ENCODE data around the gene ADNP. TPM values are rescaled to one million over a fixed set of nuclear protein-coding genes. Genes with fewer than 3 reads are reported as not detected.

ADNP gene
- total and polyA plus RNA-seq, 2 of the 13 experiments (the other 11 are each of a cell fraction or from before 2014, with no cell fraction given) = 21.0 to 21.5 TPM

DNA sequence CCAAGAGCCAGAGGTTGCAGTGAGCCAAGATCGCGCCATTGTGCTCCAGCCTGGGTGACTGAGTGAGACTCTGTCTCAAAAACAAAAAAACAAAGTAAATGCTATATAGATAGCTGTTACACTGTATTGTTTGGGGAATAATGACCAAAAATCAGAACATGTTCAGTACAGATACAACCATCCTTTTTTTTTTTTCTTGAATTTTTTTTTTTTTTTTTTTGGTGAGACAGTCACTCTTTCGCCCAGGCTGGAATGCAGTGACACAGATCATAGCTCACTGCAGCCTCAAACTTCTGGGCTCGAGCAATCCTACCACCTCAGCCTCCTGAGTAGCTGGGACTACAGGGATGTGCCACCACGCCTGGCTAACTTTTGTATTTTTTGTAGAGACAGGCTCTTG is 72.7 kb downstream of the ADNP start:
- 85% methylated on average over 5 of the region's 5 CpGs for WGBS (ENCODE audit: low lambda C conversion rate)
- TF ChIP-seq, protein P1, sequence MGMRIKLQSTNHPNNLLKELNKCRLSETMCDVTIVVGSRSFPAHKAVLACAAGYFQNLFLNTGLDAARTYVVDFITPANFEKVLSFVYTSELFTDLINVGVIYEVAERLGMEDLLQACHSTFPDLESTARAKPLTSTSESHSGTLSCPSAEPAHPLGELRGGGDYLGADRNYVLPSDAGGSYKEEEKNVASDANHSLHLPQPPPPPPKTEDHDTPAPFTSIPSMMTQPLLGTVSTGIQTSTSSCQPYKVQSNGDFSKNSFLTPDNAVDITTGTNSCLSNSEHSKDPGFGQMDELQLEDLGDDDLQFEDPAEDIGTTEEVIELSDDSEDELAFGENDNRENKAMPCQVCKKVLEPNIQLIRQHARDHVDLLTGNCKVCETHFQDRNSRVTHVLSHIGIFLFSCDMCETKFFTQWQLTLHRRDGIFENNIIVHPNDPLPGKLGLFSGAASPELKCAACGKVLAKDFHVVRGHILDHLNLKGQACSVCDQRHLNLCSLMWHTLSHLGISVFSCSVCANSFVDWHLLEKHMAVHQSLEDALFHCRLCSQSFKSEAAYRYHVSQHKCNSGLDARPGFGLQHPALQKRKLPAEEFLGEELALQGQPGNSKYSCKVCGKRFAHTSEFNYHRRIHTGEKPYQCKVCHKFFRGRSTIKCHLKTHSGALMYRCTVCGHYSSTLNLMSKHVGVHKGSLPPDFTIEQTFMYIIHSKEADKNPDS (CRISPR knock-in tag; IDR thresholded peaks at IDR 0.05) = no peak
- TF ChIP-seq, protein P2, sequence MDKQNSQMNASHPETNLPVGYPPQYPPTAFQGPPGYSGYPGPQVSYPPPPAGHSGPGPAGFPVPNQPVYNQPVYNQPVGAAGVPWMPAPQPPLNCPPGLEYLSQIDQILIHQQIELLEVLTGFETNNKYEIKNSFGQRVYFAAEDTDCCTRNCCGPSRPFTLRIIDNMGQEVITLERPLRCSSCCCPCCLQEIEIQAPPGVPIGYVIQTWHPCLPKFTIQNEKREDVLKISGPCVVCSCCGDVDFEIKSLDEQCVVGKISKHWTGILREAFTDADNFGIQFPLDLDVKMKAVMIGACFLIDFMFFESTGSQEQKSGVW (CRISPR knock-in tag; IDR thresholded peaks at IDR 0.05; ENCODE audit: borderline replicate concordance) = no peak
- TF ChIP-seq, protein P3, sequence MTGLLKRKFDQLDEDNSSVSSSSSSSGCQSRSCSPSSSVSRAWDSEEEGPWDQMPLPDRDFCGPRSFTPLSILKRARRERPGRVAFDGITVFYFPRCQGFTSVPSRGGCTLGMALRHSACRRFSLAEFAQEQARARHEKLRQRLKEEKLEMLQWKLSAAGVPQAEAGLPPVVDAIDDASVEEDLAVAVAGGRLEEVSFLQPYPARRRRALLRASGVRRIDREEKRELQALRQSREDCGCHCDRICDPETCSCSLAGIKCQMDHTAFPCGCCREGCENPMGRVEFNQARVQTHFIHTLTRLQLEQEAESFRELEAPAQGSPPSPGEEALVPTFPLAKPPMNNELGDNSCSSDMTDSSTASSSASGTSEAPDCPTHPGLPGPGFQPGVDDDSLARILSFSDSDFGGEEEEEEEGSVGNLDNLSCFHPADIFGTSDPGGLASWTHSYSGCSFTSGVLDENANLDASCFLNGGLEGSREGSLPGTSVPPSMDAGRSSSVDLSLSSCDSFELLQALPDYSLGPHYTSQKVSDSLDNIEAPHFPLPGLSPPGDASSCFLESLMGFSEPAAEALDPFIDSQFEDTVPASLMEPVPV (CRISPR knock-in tag; IDR thresholded peaks at IDR 0.05) = no peak
- TF ChIP-seq, protein P4, sequence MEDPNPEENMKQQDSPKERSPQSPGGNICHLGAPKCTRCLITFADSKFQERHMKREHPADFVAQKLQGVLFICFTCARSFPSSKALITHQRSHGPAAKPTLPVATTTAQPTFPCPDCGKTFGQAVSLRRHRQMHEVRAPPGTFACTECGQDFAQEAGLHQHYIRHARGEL (CRISPR knock-in tag; IDR thresholded peaks at IDR 0.05) = no peak
- no peak for TF ChIP-seq ZNF292 (CRISPR knock-in tag; IDR thresholded peaks at IDR 0.05; ENCODE audit: borderline replicate concordance, low read depth)
- no peak for TF ChIP-seq ZBTB7A (CRISPR knock-in tag; IDR thresholded peaks at IDR 0.05)
- TF ChIP-seq ZNF572 (CRISPR knock-in tag; IDR thresholded peaks at IDR 0.05) = no peak
- TF ChIP-seq, protein P5, sequence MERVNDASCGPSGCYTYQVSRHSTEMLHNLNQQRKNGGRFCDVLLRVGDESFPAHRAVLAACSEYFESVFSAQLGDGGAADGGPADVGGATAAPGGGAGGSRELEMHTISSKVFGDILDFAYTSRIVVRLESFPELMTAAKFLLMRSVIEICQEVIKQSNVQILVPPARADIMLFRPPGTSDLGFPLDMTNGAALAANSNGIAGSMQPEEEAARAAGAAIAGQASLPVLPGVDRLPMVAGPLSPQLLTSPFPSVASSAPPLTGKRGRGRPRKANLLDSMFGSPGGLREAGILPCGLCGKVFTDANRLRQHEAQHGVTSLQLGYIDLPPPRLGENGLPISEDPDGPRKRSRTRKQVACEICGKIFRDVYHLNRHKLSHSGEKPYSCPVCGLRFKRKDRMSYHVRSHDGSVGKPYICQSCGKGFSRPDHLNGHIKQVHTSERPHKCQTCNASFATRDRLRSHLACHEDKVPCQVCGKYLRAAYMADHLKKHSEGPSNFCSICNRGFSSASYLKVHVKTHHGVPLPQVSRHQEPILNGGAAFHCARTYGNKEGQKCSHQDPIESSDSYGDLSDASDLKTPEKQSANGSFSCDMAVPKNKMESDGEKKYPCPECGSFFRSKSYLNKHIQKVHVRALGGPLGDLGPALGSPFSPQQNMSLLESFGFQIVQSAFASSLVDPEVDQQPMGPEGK (CRISPR knock-in tag; IDR thresholded peaks at IDR 0.05) = no peak
- Histone ChIP-seq H3K4me3 (replicated peaks in 1 of 3; ENCODE audit: insufficient read depth in 1 of 3, low read depth in 2 of 3, low read length in 3 of 3) (no peak overlapping the region), H3K9ac (ENCODE audit: insufficient read depth, low read depth, low read length) (no peak overlapping the region), H3K4me1 (ENCODE audit: insufficient read depth, low read length) (peaks cover 31% of the 10 kb centered on the region), H3K27ac (ENCODE audit: extremely low read length, insufficient read depth, low read length) (no peak overlapping the region), H3K79me2 (ENCODE audit: insufficient read depth, low read length) (no peaks in the 10 kb centered on the region), H3K36me3 (replicated peaks in 1 of 2; ENCODE audit: control insufficient read depth in 1 of 2, insufficient read depth in 2 of 2, low read length in 2 of 2) (no peaks in the 10 kb centered on the region), H4K20me1 (ENCODE audit: insufficient read depth, low read length) (no peaks in the 10 kb centered on the region; the same call in 1 of the 2 replicates), H3K27me3 (ENCODE audit: control insufficient read depth in 1 of 2, insufficient read depth in 2 of 2, low read length in 2 of 2) (no peaks in the 10 kb centered on the region; a peak in 1 of 5 replicates), H2AFZ (ENCODE audit: low read length) (no peak overlapping the region), H3K4me2 (ENCODE audit: low read depth, low read length) (no peak overlapping the region), H3K9me3 (ENCODE audit: low read length) (no peaks in the 10 kb centered on the region)
- CTCF ChIA-PET (ENCODE audit: low intra/inter-chr PET ratio, low total read pairs) = no interaction called here
- no peak for ATAC-seq
- FAIRE-seq = no peak
- no peak for DNase-seq (ENCODE audit: low spot score)
- POLR2A ChIA-PET = interaction anchor here (0.7 to 0.8 kb wide), 2 partner anchors 10 to 37 kb away, joined by 3 to 4 read pairs; no protein-coding TSS in a partner anchor
- intact Hi-C loops (cut with micrococcal nuclease; ENCODE audit: unreplicated experiment) = loop anchor here (5.0 kb wide), 1 partner anchor 69 kb away; no protein-coding TSS in a partner anchor
- in situ Hi-C loops (cut with HindIII; ENCODE audit: extremely low pct_ligation_motif_present, low pct_unique_long_range_greater_than_20kb) = no loop called here
- BruUV-seq (replicated peaks) = no TSS peak

All from HepG2 (cell line).